GM23248 (cell line): ENCODE measurements around the gene MEMO1.

Source experiments
- EZH2 ChIP-seq: fragments of 200-600 bp; sonication (generic); IDR thresholded peaks from 2 replicates; pipeline ENCODE4 v1.6.1; 2018; ENCODE audit warnings: antibody characterized with exemption, mild to moderate bottlenecking; ENCODE audit not compliant: insufficient read depth, poor library complexity, severe bottlenecking
- EZH2phosphoT487 ChIP-seq: fragments of 200-600 bp; sonication (generic); IDR thresholded peaks from 2 replicates; pipeline ENCODE4 v1.6.1; 2018; ENCODE audit warnings: antibody characterized with exemption, moderate library complexity, mild to moderate bottlenecking, low read depth; ENCODE audit not compliant: insufficient read depth

- no peak for TF ChIP-seq EZH2
- TF ChIP-seq EZH2phosphoT487 = no peak
These were observed 114.5 kb downstream of the MEMO1 start for GRCh38 chr2:31896293-31896692.
